Right forelimb (tissue), 1 donor: ENCODE results near the gene ONECUT2.
A peak's percentile ranks its signal among the peaks of the same experiment; 100 is the strongest.

Source experiments
- DNase-seq: peaks from one replicate; pipeline ENCODE4 v3.0.0-alpha.2; 2018

ONECUT2 gene

DNA sequence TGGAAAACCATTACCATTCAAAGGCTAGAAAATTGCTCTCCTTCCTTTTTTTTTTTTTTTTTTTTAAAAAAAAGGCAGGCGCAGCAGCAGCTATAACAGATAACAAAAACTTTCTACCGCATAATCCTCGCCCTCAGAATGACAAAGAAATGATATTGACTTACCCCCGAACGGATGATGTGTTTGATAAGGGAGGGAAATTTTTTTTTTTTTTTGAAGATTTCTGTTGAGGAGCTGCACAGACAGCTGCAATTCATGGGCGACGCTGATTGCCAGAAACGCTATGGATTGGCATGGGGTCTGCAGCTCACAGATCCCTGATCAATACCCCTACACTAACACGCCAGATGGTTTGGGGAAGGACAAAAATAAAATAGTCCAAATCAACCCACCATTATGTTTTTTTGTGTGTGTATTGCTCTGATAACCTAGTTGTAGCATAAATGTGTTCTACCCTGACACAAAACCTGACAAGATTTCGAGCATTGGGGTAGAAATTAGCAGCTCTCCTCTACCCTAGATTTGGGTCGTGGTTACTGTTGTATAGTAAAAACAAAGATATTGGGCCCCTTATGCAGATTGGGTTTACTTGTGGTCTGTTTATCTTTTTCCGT lies 3.6 kb upstream of the ONECUT2 start:
- DNase-seq, result no peak

DNA sequence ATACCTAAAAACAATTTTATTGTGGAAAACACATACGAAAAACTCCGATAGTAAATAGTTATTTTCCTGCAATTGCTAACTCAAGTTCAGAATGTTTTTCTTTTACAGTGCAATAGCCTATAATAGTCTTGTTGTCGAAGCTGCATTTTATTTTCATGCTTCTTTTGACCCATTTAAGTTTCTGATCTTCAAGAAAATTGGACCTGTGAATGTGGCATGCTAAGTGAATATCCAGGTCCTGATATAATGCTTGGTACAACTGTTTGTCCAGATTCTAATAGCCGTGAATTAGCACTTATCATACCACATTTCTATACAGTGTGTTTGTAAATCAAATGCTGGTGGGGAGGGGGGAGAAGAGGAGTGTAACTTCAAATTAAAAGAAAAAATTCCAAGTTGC lies 3.0 kb upstream of the ONECUT2 start:
- DNase-seq, result no peak

DNA sequence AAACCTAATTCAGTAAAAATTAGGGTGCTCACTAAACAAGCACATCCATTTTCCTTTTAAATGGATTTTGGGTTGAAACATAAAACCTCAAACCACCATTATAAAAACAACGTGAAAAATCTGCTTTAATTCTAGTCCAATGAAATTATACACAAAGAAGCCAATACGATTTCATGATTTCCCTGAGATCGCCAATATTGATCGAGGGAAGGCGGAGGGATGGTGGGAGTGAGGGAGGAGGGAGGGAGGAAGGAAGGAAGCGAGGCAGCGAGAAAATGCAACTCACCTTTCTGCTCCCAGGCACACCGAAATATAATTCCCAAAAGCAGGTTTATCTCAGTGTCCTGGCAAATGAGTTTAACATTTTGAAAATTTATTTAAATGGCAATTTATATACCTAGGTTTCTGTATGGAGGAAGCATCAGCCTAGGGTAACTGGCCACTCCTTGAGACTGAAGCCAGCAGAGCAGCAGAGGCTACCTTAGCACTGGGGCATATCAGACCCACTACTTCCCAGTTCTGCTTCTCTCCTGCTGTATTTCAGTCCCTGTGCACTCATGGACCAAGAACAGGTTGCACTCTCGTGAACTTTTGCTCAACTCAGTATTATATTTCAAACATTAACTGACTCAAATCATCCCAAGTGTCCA lies 2.3 kb upstream of the ONECUT2 start:
- DNase-seq, result no peak

DNA sequence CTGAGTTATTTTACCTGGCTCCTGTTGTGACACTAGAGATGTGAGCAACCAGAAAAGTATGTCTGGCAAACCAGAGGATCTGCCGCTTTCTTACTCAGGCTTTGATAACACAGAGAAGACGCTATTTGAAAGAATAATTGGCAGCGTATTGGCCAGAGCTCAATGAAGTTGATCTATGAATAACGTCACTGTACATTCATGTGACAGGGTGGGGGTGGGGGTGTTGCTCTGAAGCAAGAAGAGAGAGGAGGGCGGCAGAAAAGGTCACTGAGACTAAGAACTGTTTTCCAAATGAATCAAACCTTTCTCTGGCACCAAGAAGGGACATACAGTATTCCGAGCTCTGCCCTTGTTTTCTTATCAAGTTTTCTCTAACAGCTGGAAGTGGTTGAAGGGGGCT lies 1.7 kb upstream of the ONECUT2 start:
- DNase-seq, result no peak

DNA sequence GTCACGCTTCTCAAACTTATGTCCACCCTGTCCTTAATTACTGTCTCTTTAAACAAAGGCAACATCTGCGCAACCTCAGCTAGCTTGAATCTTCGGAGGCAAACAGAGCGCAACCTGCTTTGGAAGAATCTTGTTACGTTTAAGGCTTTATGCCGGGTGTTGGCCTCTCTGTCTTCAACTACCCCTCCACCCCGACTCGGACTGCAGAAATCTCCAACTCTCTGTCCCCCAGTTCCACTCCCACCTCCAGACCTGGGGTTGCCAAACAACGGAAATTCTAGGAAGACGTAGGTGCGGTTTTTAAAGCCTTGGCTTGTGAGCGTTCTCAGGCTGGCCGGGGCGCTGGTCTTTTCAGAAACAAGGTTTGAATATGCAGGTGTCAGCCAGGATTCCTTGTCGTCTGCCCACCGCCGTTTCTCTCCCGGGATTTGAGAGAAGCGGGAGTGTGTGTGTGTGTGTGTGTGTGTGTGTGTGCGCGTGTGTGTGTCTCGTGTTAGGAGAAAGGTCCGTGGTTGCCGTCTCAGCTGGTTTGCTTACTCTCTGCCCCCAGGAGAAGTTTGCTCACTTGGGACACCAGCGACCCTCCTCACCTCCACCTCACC lies 1.1 kb upstream of the ONECUT2 start:
- no peak for DNase-seq

DNA sequence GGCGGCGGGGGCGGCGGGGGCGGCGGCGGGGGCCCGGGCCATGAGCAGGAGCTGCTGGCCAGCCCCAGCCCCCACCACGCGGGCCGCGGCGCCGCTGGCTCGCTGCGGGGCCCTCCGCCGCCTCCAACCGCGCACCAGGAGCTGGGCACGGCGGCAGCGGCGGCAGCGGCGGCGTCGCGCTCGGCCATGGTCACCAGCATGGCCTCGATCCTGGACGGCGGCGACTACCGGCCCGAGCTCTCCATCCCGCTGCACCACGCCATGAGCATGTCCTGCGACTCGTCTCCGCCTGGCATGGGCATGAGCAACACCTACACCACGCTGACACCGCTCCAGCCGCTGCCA lies 644 bp downstream of the ONECUT2 start:
- no peak for DNase-seq

DNA sequence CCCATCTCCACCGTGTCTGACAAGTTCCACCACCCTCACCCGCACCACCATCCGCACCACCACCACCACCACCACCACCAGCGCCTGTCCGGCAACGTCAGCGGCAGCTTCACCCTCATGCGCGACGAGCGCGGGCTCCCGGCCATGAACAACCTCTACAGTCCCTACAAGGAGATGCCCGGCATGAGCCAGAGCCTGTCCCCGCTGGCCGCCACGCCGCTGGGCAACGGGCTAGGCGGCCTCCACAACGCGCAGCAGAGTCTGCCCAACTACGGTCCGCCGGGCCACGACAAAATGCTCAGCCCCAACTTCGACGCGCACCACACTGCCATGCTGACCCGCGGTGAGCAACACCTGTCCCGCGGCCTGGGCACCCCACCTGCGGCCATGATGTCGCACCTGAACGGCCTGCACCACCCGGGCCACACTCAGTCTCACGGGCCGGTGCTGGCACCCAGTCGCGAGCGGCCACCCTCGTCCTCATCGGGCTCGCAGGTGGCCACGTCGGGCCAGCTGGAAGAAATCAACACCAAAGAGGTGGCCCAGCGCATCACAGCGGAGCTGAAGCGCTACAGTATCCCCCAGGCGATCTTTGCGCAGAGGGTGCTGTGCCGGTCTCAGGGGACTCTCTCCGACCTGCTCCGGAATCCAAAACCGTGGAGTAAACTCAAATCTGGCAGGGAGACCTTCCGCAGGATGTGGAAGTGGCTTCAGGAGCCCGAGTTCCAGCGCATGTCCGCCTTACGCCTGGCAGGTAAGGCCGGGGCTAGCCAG lies 1.2 kb downstream of the ONECUT2 start:
- no peak for DNase-seq

DNA sequence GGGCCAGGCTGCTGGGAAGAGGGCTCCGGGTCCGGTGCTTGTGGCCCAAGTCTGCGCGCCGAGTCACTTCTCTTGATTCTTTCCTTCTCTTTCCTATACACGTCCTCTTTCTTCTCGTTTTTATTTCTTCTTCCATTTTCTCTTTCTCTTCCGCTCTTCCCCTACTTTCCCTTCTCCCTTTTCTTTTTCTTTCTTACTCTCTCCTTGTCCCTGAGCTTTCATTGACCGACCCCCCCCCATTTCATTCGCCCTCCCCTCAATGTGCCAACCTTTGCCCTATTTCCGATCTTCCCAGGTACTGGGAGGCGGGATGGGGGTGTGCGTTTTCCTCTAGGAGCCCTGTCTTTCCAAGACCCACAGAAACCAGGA lies 1.8 kb downstream of the ONECUT2 start:
- no peak for DNase-seq

DNA sequence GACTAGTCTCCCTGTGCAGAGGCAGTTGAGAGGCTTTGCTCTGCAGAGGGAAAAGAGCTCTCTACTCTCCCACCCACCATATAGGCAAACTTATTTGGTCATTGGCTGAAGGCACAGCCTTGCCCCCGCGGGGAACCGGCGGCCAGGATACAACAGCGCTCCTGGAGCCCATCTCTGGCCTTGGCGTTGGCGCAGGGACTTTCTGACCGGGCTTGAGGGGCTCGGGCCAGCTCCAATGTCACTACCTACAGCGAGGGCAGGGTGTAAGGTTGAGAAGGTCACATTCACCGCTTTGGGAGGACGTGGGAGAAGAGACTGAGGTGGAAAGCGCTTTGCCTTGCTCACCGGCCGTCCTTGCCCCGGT lies 2.2 kb downstream of the ONECUT2 start:
- no peak for DNase-seq

DNA sequence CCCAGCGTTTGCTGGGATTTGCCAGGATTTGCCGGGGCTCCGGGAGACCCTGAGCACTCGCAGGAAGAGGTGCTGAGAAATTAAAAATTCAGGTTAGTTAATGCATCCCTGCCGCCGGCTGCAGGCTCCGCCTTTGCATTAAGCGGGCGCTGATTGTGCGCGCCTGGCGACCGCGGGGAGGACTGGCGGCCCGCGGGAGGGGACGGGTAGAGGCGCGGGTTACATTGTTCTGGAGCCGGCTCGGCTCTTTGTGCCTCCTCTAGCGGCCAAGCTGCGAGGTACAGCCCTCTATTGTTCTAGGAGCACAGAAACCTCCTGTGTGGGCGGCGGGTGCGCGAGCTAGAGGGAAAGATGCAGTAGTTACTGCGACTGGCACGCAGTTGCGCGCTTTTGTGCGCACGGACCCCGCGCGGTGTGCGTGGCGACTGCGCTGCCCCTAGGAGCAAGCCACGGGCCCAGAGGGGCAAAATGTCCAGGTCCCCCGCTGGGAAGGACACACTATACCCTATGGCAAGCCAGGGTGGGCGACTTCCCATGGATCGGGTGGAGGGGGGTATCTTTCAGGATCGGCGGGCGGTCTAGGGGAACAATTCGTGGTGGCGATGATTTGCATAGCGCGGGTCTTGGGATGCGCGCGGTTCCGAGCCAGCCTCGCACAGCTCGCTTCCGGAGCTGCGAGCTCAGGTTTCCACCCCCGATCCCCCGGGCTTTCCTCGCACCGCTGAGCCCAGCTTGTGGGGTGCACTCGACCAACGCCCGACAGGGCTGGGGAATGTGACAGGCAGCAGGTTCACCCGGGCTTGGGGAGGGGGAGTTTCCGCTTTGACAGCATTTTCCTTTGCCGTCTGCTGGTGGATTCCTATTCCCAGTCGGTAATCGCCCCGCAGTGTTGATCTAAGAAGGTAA lies 2.8 kb downstream of the ONECUT2 start:
- peak; percentile 49 for DNase-seq

DNA sequence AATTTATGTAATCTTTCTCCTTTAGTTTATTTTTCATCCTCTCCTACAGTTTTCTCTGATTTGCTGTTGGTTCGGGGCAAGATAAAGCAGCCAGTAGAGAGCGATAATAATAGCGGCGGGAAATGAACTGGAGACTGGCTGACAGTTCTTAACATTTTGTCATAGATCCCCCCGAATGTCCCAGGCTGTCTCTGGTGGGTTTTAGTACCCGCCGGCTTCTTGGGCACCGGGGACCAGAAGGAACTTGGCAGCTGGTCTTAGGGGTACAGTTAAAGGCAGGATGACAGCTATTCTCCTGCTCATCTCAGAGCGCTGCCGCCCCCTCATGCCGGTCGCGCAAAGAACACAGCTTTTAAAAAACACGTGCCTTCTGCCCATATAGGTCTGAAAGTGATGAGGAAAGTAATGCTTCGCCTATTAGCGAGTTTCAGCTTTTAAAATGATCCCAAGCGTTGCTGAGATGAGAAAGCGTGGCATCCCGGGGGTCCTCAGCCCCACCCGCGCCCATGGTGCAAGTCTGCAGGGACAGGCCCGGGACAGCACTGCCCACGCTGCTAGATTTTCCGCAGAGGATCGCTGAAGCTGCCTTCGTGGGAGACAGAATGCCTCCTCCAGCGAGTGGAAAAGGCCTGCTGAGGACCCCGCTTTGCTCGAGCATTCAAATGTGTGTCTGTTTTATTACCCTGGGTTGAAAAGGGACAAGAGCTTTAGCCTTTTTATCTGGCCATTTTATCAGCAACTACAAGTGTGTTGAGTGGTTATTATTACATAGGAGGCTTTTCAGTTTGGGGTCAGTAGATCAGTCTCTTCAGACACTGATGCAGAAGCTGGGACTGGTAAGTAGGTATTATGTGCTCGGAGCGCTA lies 3.8 kb downstream of the ONECUT2 start:
- DNase-seq, result no peak

DNA sequence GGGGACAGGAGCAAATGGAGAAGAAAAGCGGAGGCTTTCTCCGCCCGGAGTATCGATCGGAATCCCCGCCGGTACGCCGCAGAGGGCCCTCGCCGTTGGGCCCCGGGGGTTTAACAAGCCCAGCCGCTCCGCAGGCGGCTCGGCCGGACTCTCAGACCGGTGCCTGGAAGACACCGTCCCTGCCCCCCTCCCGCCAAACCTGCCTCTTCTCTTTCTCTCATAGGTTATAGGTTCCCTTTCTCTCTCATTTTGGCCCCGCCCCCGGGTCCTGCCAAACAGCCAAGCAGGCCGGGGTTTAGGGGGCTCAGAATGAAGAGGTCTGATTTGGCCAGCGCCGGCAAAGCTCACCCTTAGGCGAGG lies 4.4 kb downstream of the ONECUT2 start:
- no peak for DNase-seq

DNA sequence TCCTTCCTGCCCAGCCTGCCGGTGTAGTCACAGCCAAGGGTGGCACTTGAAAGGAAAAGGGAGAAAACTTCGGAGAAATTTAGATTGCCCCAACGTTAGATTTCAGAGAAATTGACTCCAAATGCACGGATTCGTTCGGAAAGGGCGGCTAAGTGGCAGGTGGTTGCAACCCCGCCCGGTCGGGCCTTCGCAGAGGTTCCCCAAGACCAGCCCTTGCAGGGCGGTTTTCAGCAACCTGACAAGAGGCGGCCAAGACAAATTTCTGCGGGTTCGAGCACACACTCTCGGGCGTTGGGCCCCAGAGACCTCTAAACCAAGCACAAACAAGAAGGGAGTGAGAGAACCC lies 4.8 kb downstream of the ONECUT2 start:
- no peak for DNase-seq

DNA sequence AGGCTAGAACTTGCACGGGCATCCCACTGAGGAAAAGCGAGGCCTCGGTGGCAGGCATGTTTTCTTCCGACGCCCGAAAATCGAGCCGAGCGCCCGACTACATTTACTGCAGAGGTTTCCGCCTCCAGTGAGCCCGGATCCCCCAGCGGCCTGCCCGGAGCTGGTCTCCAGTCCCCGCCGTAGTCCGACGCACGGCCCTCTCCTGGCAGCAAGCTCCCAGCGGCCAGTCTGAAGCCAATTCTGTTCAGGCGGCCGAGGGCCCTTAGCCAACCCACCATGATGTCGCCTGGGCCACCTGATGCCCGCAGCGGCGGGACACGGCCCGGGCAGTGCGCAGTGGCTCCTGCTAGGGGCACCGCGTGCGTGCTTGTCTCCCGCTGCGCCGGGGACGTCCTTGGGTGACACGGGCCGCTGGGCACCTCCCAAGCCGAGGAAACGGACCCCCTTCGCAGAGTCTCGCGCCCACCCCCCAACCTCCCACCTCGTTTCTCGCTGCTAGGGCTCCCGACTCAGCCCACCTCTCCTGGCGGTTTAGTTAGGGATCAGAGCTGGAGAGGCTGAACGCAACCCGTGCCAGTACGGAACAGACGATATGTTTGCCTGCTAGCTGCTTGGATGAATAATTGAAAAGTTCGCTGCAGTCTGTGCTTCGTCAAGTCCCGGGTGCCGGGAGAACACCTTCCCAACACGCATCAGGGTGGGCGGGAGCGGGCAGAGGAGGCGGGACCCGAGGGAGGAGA lies 5.3 kb downstream of the ONECUT2 start:
- DNase-seq, result no peak

DNA sequence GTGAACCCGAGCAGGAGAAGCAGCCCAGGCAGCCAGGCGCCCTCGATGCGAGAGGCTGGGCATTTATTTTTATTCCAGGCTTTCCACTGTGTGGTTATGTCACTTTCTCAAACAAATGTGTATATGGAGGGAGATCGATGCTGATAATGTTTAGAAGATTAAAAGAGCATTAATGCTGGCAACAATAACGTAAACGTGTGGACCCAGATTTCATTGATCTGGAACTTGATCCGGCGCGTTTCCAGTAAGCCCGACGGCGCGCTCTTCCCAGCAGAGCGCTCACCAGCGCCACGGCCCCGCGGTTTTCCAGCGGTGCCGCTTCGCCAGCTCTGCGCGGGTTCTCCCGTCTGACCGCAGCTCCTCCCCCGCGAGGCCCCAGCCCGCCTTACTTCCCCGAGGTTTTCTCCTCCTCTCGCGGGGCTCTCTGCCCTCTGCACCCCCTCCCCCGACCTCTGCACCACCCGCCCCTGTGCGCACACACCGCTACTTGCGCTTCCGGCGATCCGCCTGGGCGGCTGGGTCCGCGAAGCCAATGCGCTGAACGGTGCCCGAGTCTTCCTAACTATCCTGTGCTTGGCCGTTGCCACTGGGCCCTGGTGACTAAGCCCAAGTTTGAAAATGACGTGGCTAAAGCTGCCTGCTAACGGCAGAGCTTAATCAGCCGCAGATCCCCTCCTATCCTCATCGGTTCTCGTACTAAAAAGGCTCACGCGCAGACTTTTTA lies 6.1 kb downstream of the ONECUT2 start:
- DNase-seq, result no peak

DNA sequence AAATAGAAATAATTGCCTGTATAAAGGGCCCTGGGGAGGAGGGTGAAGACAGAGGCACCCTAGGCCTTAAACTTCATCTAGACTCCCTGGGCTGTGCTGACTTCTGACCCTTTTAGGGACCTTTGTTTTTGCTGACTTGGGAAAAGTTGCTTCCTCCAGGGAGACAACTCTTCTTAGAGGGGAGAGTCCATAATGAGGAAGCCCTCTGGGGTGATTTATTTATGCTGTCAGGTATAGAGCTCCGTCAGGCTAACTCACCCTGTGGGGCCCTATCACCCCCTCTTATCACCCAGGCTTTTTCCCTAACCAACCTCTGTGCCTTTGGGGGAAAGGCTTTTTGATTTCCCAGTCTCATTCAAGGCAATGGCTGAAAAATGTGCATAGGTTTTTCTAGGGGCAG lies 8.1 kb downstream of the ONECUT2 start:
- DNase-seq, result no peak

DNA sequence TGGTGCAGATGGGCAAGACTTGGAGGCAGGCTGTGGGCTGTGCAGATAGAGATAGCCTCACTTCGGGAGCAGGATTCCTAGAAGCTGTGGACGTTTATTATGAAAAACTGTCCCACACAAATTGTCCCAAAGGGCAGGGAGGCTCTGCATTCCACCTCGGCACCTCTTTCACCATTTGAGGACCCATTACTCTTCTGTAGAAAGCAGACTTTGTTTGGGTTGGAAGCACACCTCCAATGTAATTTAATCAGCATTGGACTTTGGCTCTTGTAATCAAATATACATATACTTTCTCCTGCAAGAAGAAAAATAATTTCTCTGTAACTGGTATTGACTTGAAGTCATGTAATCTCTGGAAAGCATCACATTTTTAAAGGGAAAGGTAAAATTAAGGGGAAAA lies 8.5 kb downstream of the ONECUT2 start:
- no peak for DNase-seq

DNA sequence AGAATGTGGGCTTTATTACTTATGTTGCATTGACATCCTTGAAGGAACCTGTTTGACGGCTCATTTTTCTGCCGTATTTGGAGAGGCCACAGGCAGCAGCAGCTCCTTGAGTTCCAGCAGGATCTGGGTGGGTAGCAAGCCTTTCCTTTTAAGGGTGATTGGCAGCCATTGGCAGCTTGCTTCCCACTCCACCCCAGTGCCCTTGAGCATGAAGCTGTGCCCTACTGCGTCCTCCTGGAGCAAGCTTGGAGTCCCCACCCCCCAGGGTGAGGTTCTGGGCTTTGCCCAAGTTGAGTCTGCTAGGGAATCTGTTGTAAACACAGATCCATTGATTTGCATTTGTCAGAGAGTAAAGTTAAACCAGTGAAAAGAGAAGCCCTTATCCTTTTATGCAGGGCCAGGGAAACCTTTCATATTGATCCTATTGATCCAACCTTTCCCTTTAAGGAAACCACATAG lies 9.2 kb downstream of the ONECUT2 start:
- DNase-seq, result no peak

DNA sequence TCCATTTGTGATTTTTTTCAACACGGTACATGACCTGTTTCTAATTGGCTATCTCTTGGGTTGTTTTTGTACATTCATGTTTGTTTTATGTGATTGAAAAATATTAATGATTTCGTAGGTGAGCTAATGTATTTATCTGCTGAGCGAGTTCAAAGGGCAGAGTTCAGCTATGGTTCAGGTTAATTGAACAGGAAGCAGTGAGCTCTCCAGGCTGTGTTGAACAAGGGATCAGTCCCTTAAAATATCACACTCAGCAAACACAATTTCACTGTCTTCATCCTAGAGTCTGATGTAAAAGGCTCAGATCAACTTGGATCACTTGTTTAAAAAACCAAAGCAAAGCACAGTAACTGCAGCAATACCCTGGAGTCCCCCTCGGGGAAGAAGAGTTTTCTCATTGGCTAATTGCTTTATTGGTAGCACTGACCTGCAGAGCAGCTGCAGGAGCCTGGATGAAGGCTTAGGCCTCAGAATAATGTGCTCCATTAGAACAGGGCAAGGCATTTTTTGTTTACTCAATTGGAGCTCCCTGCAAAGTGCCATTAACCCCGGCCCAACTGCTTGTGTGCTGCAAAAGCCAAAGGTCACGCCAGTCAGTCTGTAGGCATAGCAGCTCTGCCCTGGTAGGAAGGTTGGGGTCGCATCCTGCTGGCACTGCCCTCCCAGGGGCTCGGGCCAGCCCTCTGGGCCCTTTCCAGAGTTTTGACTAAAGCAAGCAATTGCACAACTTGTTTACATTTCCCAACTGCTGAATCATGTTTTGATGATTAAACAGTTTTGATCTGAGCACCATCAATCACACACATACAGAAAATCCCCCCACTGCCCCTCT lies 10.5 kb downstream of the ONECUT2 start:
- DNase-seq, result no peak

DNA sequence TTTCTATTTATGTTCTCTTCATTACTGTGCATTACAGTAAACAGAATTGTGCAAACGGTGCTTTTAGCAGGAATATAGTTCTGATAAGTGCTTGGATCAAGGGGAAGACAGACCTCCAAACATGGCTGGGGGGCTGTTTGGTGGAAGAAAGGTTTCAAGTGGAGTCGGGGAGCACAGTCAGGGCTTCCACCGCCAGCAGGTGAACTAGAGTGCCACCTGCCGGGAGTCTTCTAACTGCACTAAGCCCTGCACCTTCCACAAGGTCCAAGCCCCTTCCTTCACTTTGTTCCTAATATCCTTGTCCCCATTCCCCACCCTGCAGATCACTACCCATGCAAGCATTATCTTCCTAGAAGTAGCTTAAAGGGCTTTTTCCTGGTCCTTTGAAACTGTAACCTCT lies 11.1 kb downstream of the ONECUT2 start:
- DNase-seq, result no peak
